Esophagus squamous epithelium (tissue), 5 donors: ENCODE measurements around the gene EVC. TPM values are rescaled to one million over a fixed set of nuclear protein-coding genes. Genes with fewer than 3 reads are reported as not detected.
"Not testable (repeated sequence)": the region's sequence is repeated elsewhere in the genome, so short reads cannot be mapped to it uniquely, and the experiment has no call there.

Source experiments
- DNase-seq: peaks from one replicate; lab custom pipeline; 2025; lab: John Stamatoyannopoulos, UW
- H3K27ac ChIP-seq, 4 donors: fragments of 200-600 bp; sonication (generic); one replicate each; pipeline ENCODE4 v1.5.1; 2016 to 2019; ENCODE audit warnings: mild to moderate bottlenecking in 1 of 4
- H3K27me3 ChIP-seq, 4 donors: fragments of 200-600 bp; sonication (generic); 1 replicate in 3 of 4; 2 replicates in 1 of 4; pipeline versions ENCODE4 v1.5.1 to v1.6.0; 2017 to 2021; ENCODE audit warnings: antibody characterized with exemption in 1 of 4
- H3K36me3 ChIP-seq, 3 donors: fragments of 200-600 bp; sonication (generic); one replicate each; pipeline ENCODE4 v1.5.1; 2016 to 2019
- H3K4me1 ChIP-seq, 3 donors: fragments of 200-600 bp; sonication (generic); one replicate each; pipeline ENCODE4 v1.5.1; 2017 to 2019
- H3K4me3 ChIP-seq, 4 donors: fragments of 200-600 bp; sonication (generic); 1 replicate in 3 of 4; 2 replicates in 1 of 4; pipeline ENCODE4 v1.5.1; 2016 to 2019; ENCODE audit warnings: mild to moderate bottlenecking in 2 of 4, moderate library complexity in 1 of 4
- H3K9me3 ChIP-seq, 3 donors: fragments of 200-600 bp; sonication (generic); one replicate each; pipeline ENCODE4 v1.5.1; 2016 to 2019
- CTCF ChIP-seq, 6 experiments: fragments of 450-650 bp in 4 of 6; fragments of 200-600 bp in 2 of 6; sonication (generic) in 2 of 6; IDR thresholded peaks; one replicate each; pipeline ENCODE4 v1.5.1; 2016 to 2019; ENCODE audit warnings: antibody characterized with exemption in 6 of 6, mild to moderate bottlenecking in 4 of 6, moderate library complexity in 4 of 6
- POLR2A ChIP-seq, 4 donors: fragments of 450-650 bp; IDR thresholded peaks; one replicate each; pipeline ENCODE4 v1.6.1; 2017; ENCODE audit warnings: antibody characterized with exemption in 4 of 4, mild to moderate bottlenecking in 4 of 4, moderate library complexity in 3 of 4
- WGBS, 2 donors: methylation state at CpG; one replicate each; pipeline ENCODE4 v1.1.5; 2018; 5-methylcytosine and 5-hydroxymethylcytosine counted together
- intact Hi-C: fragments of 100-400 bp; cut with DNase I; formaldehyde crosslinking; loops from one replicate; pipeline ENCODE4 v1.15.0; 2022
- total RNA-seq, 4 donors: library from RNA; depleted of rRNA; stranded (reverse); fragments of >200 nt; gene quantifications; one replicate each; pipeline ENCODE4 v1.1.0, GENCODE V29; 2016
- donor health status: DM: yes; HTN: yes; CAD: no.

The EVC gene
- total RNA-seq, 4 donors from 2014 or later = 4.2 to 17.2 (median 6.3) TPM

- intact Hi-C loops = no loop called here
- no peak overlapping the region for H3K4me3 ChIP-seq
- H3K4me1 ChIP-seq = no peaks in the 10 kb centered on the region
- no peak overlapping the region for H3K27ac ChIP-seq
- DNase-seq = no peak
- no peaks in the 10 kb centered on the region for H3K9me3 ChIP-seq
- WGBS, 2 donors = 79 to 89% methylated on average over 3 of the region's 3 CpGs
- H3K27me3 ChIP-seq = peaks cover 0 to 4% (median 0%) of the 10 kb centered on the region in 4 donors
- no peaks in the 10 kb centered on the region for H3K36me3 ChIP-seq
- TF ChIP-seq CTCF (IDR thresholded peaks at IDR 0.05) (no peak), POLR2A (IDR thresholded peaks at IDR 0.05) (no peak)
Observed at GRCh38 chr4:5854929-5855328, 143.9 kb downstream of the EVC start.

GRCh38 chr4:5856362-5856761, 145.4 kb downstream of the EVC start:
- H3K4me3 ChIP-seq, DNase-seq, intact Hi-C loops, H3K27me3 ChIP-seq, H3K9me3 ChIP-seq, H3K27ac ChIP-seq, H3K36me3 ChIP-seq, H3K4me1 ChIP-seq: not testable (repeated sequence)
- 90 to 96% methylated on average over 3 of the region's 3 CpGs for WGBS, 2 donors

GRCh38 chr4:5857199-5857598, 146.2 kb downstream of the EVC start:
- Histone ChIP-seq H3K4me3 (no peak overlapping the region), H3K4me1 (no peaks in the 10 kb centered on the region), H3K27ac (no peak overlapping the region), H3K27me3 (no peaks in the 10 kb centered on the region), H3K9me3 (no peaks in the 10 kb centered on the region), H3K36me3 (no peaks in the 10 kb centered on the region)
- intact Hi-C loops = no loop called here
- TF ChIP-seq CTCF (IDR thresholded peaks at IDR 0.05) (no peak), POLR2A (IDR thresholded peaks at IDR 0.05) (no peak)
- WGBS, 2 donors = 69 to 82% methylated on average over 2 of the region's 2 CpGs
- DNase-seq = no peak

GRCh38 chr4:5858020-5858769, 147.2 kb downstream of the EVC start:
- TF ChIP-seq POLR2A (IDR thresholded peaks at IDR 0.05) (no peak), CTCF (IDR thresholded peaks at IDR 0.05) (no peak)
- Histone ChIP-seq H3K27me3 (no peaks in the 10 kb centered on the region), H3K4me1 (no peaks in the 10 kb centered on the region), H3K9me3 (no peaks in the 10 kb centered on the region), H3K27ac (no peak overlapping the region), H3K4me3 (no peak overlapping the region), H3K36me3 (no peaks in the 10 kb centered on the region)
- intact Hi-C loops = no loop called here
- DNase-seq = no peak
- 78 to 89% methylated on average over 16 of the region's 16 CpGs for WGBS, 2 donors

GRCh38 chr4:5863461-5864113, 152.6 kb downstream of the EVC start:
- H3K36me3 ChIP-seq = no peaks in the 10 kb centered on the region
- no peaks in the 10 kb centered on the region for H3K4me1 ChIP-seq
- 26% methylated on average over 14 to 15 of the region's 15 CpGs for WGBS, 2 donors
- DNase-seq = no peak
- no peaks in the 10 kb centered on the region for H3K27me3 ChIP-seq
- no peaks in the 10 kb centered on the region for H3K9me3 ChIP-seq
- no peak for TF ChIP-seq CTCF (IDR thresholded peaks at IDR 0.05)
- no peak for TF ChIP-seq POLR2A (IDR thresholded peaks at IDR 0.05)
- no peak overlapping the region for H3K4me3 ChIP-seq
- intact Hi-C loops = no loop called here
- H3K27ac ChIP-seq = no peak overlapping the region

Other genes starting within 250 kb of the EVC start
- gene EVC2, start 2.6 kb upstream of the EVC start, total RNA-seq = 10 to 100 TPM in 1 of 4 donors, 1 to 10 TPM in 3; 5.0 to 12.6 (median 5.1) TPM
- 1 to 10 TPM in 3 of 4 donors, not detected in 1; 2.1 to 5.0 (median 4.7) TPM for gene CRMP1, start 181.9 kb downstream of the EVC start, total RNA-seq